Measurements from ENCODE around the gene TMEM217.
A peak's percentile ranks its signal among the peaks of the same experiment; 100 is the strongest.

Gene TMEM217

DNA sequence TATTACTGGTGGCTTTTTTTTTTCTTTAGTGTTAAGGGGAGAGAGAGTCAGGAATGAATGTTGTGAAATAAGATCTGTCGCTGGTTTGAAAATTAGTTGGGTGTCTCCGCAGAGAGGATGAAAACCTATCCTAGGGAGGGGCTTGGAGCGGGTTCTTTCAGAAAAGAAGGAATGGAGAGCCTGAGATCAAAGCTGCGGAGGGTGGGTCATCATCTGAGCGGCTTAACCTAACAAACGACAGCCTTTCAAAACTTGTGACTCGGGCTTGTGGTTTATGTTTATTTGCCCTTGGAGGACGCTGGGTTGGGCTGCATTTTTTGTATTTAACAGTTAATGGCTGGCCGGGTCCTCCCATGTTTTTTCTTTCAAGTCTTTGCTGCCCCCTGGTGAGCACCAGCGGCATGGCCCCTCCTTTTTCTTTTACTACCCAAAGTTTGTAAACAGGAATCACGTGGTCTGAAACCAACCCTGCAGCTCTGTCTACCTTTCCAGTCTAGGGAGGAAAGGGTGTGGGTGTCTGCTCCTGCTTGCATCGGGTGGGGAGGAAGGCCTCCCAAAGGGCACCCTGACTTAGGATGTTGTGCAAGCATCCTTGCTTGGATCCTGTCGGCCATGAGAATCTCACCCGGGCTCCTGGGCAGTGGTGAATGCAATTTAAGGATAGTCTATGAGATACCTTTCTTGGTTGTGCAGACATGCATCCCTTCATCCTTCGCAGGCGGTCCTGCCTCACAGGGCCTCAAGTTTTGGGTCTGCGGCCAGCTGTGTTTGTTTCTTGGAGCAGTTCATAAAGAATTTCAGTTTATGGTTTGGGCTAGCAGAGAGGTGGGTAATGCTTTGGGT lies 85.8 kb downstream of the TMEM217 start (continued):
- TF ChIP-seq, protein P1, sequence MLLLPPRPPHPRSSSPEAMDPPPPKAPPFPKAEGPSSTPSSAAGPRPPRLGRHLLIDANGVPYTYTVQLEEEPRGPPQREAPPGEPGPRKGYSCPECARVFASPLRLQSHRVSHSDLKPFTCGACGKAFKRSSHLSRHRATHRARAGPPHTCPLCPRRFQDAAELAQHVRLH (tag by site-specific recombination; IDR thresholded peaks at IDR 0.05), result 0 out of 2 replicates have a peak, but pooled peaks have one; percentile 54
- TF ChIP-seq ZNF341 (tag by site-specific recombination; IDR thresholded peaks at IDR 0.05; ENCODE audit: low read depth), result peak; percentile 77
- peak; percentile 99 for TF ChIP-seq TCF7L2 (IDR thresholded peaks at IDR 0.05; ENCODE audit: borderline replicate concordance, low read depth, low read length)
- no peak for TF ChIP-seq ZNF350 (tag by site-specific recombination; IDR thresholded peaks at IDR 0.05)
- TF ChIP-seq ZFP3 (tag by site-specific recombination; IDR thresholded peaks at IDR 0.05; ENCODE audit: low read depth), result no peak
- TF ChIP-seq GLIS1 (tag by site-specific recombination; IDR thresholded peaks at IDR 0.05), result peak; percentile 35; the same call in 1 of the 2 replicates
- TF ChIP-seq ZNF362 (tag by site-specific recombination; IDR thresholded peaks at IDR 0.05), result peak; percentile 89
- TF ChIP-seq OSR2 (tag by site-specific recombination; IDR thresholded peaks at IDR 0.05), result peak; percentile 41; the same call in 1 of the 2 replicates
- no peak; the same call in 1 of the 2 replicates for TF ChIP-seq ZNF335 (tag by site-specific recombination; conservative IDR thresholded peaks at IDR 0.05)
- TF ChIP-seq ZNF837 (tag by site-specific recombination; IDR thresholded peaks at IDR 0.05), result no peak
- no peak; the same call in 1 of the 2 replicates for TF ChIP-seq ZNF624 (tag by site-specific recombination; IDR thresholded peaks at IDR 0.05)
- no peak for TF ChIP-seq KLF16 (tag by site-specific recombination; IDR thresholded peaks at IDR 0.05)
- TF ChIP-seq HOXA7 (CRISPR knock-in tag; IDR thresholded peaks at IDR 0.05; ENCODE audit: borderline replicate concordance), result no peak
- peak; percentile 63 for TF ChIP-seq ZIC2 (tag by site-specific recombination; IDR thresholded peaks at IDR 0.05)
- TF ChIP-seq IKZF3 (tag by site-specific recombination; IDR thresholded peaks at IDR 0.05), result peak; percentile 76
- no peak; the same call in 1 of the 2 replicates for TF ChIP-seq REPIN1 (tag by site-specific recombination; IDR thresholded peaks at IDR 0.05; ENCODE audit: low read depth)
- peak; percentile 84 for TF ChIP-seq PATZ1 (tag by site-specific recombination; IDR thresholded peaks at IDR 0.05)
- peak; percentile 91 for TF ChIP-seq SP7 (tag by site-specific recombination; IDR thresholded peaks at IDR 0.05)
- TF ChIP-seq, protein P2, sequence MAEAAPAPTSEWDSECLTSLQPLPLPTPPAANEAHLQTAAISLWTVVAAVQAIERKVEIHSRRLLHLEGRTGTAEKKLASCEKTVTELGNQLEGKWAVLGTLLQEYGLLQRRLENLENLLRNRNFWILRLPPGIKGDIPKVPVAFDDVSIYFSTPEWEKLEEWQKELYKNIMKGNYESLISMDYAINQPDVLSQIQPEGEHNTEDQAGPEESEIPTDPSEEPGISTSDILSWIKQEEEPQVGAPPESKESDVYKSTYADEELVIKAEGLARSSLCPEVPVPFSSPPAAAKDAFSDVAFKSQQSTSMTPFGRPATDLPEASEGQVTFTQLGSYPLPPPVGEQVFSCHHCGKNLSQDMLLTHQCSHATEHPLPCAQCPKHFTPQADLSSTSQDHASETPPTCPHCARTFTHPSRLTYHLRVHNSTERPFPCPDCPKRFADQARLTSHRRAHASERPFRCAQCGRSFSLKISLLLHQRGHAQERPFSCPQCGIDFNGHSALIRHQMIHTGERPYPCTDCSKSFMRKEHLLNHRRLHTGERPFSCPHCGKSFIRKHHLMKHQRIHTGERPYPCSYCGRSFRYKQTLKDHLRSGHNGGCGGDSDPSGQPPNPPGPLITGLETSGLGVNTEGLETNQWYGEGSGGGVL (tag by site-specific recombination; IDR thresholded peaks at IDR 0.05), result peak; percentile 69
- TF ChIP-seq, protein P3, sequence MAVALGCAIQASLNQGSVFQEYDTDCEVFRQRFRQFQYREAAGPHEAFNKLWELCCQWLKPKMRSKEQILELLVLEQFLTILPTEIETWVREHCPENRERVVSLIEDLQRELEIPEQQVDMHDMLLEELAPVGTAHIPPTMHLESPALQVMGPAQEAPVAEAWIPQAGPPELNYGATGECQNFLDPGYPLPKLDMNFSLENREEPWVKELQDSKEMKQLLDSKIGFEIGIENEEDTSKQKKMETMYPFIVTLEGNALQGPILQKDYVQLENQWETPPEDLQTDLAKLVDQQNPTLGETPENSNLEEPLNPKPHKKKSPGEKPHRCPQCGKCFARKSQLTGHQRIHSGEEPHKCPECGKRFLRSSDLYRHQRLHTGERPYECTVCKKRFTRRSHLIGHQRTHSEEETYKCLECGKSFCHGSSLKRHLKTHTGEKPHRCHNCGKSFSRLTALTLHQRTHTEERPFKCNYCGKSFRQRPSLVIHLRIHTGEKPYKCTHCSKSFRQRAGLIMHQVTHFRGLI (tag by site-specific recombination; IDR thresholded peaks at IDR 0.05), result peak; percentile 99
- TF ChIP-seq ZNF658 (tag by site-specific recombination; IDR thresholded peaks at IDR 0.05), result no peak
- peak; percentile 87 for TF ChIP-seq ZEB2 (tag by site-specific recombination; IDR thresholded peaks at IDR 0.05)
- TF ChIP-seq SETDB1 (IDR thresholded peaks at IDR 0.05; ENCODE audit: insufficient read length, low read length), result no peak
- TF ChIP-seq ZNF488 (tag by site-specific recombination; IDR thresholded peaks at IDR 0.05), result peak; percentile 29; the same call in 1 of the 2 replicates
- TF ChIP-seq, protein P4, sequence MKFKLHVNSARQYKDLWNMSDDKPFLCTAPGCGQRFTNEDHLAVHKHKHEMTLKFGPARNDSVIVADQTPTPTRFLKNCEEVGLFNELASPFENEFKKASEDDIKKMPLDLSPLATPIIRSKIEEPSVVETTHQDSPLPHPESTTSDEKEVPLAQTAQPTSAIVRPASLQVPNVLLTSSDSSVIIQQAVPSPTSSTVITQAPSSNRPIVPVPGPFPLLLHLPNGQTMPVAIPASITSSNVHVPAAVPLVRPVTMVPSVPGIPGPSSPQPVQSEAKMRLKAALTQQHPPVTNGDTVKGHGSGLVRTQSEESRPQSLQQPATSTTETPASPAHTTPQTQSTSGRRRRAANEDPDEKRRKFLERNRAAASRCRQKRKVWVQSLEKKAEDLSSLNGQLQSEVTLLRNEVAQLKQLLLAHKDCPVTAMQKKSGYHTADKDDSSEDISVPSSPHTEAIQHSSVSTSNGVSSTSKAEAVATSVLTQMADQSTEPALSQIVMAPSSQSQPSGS (tag by site-specific recombination; IDR thresholded peaks at IDR 0.05; ENCODE audit: low read depth), result no peak
- no peak for TF ChIP-seq ZNF248 (tag by site-specific recombination; IDR thresholded peaks at IDR 0.05)
